ENCODE measurements around the gene OR4F29.
"Not testable (repeated sequence)": the region's sequence is repeated elsewhere in the genome, so short reads cannot be mapped to it uniquely, and the experiment has no call there.

The OR4F29 gene

GRCh38 chr1:451578-451977, at the start of gene OR4F29:
TSS of gene OR4F29 (minus strand) at chr1:451678. CDS start at chr1:451678, 0 bp downstream.
- not testable (repeated sequence) for DNase-seq
